ENCODE measurements around the gene PAX7. TPM values are rescaled to one million over a fixed set of nuclear protein-coding genes. Genes with fewer than 3 reads are reported as not detected.

Gene PAX7
- total and polyA plus RNA-seq, 11 donors, result not detected

DNA sequence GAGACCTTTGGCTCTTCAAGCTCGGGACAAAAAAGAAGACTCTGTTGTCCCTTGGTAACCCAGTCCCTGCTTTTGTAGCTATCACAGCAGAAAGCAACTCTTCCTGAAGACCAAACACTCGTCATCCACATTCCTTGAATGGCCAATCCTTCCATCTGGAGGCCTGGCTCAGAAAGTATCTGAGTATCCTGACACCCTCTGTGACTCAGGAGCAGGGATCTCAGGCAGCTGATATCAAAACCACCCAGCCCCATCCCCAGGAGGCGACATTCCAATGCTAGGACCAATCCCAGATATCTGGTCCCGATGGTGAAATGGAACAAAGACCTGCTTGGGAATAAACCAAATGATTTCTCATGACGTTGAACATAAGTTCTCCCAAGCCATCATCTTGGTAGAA, 116.3 kb downstream of the PAX7 start:
- 52 to 69% (median 66%) methylated on average over 5 of the region's 5 CpGs for WGBS, 4 donors
- H3K4me1 ChIP-seq, result no peaks in the 10 kb centered on the region
- intact Hi-C loops (cut with DNase I), result no loop called here
- peaks cover 0 to 9% (median 0%) of the 10 kb centered on the region in 12 donors for H3K9me3 ChIP-seq
- H3K27me3 ChIP-seq, result peaks cover 0 to 56% (median 7%) of the 10 kb centered on the region in 9 donors
- no peaks in the 10 kb centered on the region for H3K36me3 ChIP-seq
- TF ChIP-seq POLR2A (IDR thresholded peaks at IDR 0.05) (no peak), CTCF (IDR thresholded peaks at IDR 0.05) (no peak)
- ATAC-seq (no peak), DNase-seq (no peak)
- no peak overlapping the region for H3K27ac ChIP-seq
- no peak overlapping the region for H3K4me3 ChIP-seq

DNA sequence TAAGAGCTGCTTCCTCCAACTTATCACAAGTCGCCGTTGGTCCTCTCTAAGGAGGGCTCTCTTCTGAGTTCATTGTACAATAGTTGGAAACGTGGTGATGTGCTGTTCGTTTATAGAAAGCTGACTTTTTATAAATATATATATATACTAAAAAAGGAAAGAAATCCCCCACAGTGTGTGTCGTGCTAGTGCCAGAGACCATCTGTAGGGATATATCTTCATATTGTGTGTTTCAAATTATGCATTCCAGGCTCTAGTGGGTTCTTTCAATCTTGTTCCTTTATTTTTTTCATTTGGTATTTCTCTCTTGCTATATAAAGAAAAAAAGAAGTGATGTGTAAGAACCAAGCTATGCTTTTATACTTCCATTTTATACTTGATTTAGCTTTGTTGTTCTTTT, 117.0 kb downstream of the PAX7 start:
- Histone ChIP-seq H3K36me3 (no peaks in the 10 kb centered on the region), H3K27ac (no peak overlapping the region), H3K4me3 (no peak overlapping the region), H3K27me3 (peaks cover 0 to 63% (median 7%) of the 10 kb centered on the region in 9 donors), H3K4me1 (no peaks in the 10 kb centered on the region), H3K9me3 (peaks cover 0 to 9% (median 0%) of the 10 kb centered on the region in 12 donors)
- TF ChIP-seq CTCF (IDR thresholded peaks at IDR 0.05) (no peak), POLR2A (IDR thresholded peaks at IDR 0.05) (no peak)
- intact Hi-C loops (cut with DNase I), result no loop called here
- no peak for DNase-seq
- no peak for ATAC-seq
- 67 to 77% (median 72%) methylated on average over 5 of the region's 5 CpGs for WGBS, 4 donors

DNA sequence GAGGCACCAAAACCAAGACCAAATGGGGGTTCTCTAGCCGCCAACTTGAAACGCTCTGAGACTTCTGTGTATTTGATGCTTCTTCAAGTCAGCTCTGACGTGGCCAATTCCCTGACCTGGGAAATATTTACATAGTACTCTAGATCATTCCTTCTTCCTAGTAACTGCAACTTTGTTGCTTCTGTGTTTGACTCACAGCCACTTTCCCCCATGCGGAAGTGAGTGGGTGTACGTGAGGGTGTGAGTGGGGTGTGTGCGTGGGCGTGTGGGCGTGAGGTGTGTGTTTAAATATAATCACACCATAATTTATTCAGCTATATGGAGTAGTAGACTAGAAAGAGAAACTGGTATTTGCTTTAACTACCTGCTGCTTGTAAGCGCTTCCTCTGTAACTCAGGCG, 117.8 kb downstream of the PAX7 start:
- H3K36me3 ChIP-seq, result no peaks in the 10 kb centered on the region
- no peak overlapping the region for H3K4me3 ChIP-seq
- no peak overlapping the region for H3K27ac ChIP-seq
- ATAC-seq, result no peak
- WGBS, 4 donors, result 78 to 83% (median 81%) methylated on average over 10 of the region's 10 CpGs
- intact Hi-C loops (cut with DNase I), result no loop called here
- TF ChIP-seq CTCF (IDR thresholded peaks at IDR 0.05), result no peak
- TF ChIP-seq POLR2A (IDR thresholded peaks at IDR 0.05), result no peak
- H3K9me3 ChIP-seq, result peaks cover 0 to 9% (median 0%) of the 10 kb centered on the region in 12 donors
- H3K27me3 ChIP-seq, result peaks cover 0 to 61% (median 7%) of the 10 kb centered on the region in 9 donors
- no peak for DNase-seq
- H3K4me1 ChIP-seq, result no peaks in the 10 kb centered on the region

- no peak overlapping the region for H3K4me3 ChIP-seq
- no peak for TF ChIP-seq POLR2A (IDR thresholded peaks at IDR 0.05)
- no peak for TF ChIP-seq CTCF (IDR thresholded peaks at IDR 0.05)
- H3K9me3 ChIP-seq, result peaks cover 0 to 12% (median 1%) of the 10 kb centered on the region in 12 donors
- H3K27ac ChIP-seq, result no peak overlapping the region
- no peaks in the 10 kb centered on the region for H3K4me1 ChIP-seq
- DNase-seq, result no peak
- intact Hi-C loops (cut with DNase I), result no loop called here
- H3K36me3 ChIP-seq, result no peaks in the 10 kb centered on the region
- ATAC-seq, result no peak
- H3K27me3 ChIP-seq, result peaks cover 0 to 58% (median 7%) of the 10 kb centered on the region in 9 donors
Observed at GRCh38 chr1:18749569-18749968, 118.9 kb downstream of the PAX7 start.

Measured in heart left ventricle (tissue), 16 donors.